WI38 (cell line): ENCODE measurements around the gene ALDH1A1.

ENCODE experiments used
- H3K4me3 ChIP-seq: 2 replicates; pipeline ENCODE4 v1.5.1; 2011; ENCODE audit warnings: low read depth, mild to moderate bottlenecking, control low read depth, low read length
- CTCF ChIP-seq: IDR thresholded peaks from 2 replicates; pipeline ENCODE4 v1.5.1; 2012; ENCODE audit warnings: low read depth, mild to moderate bottlenecking, control low read depth, low read length

Gene ALDH1A1

GRCh38 chr9:72903103-72903502, 49.8 kb downstream of the ALDH1A1 start:
- no peak for TF ChIP-seq CTCF
- H3K4me3 ChIP-seq: no peak overlapping the region

- no peak overlapping the region for H3K4me3 ChIP-seq
- no peak for TF ChIP-seq CTCF
Measured at GRCh38 chr9:72902268-72902667, 50.6 kb downstream of the ALDH1A1 start.

- H3K4me3 ChIP-seq: no peak overlapping the region
- no peak for TF ChIP-seq CTCF
Measured at GRCh38 chr9:72899734-72900477, 52.9 kb downstream of the ALDH1A1 start.

- TF ChIP-seq CTCF: no peak
- no peak overlapping the region for H3K4me3 ChIP-seq
Measured at GRCh38 chr9:72898784-72899733, 53.8 kb downstream of the ALDH1A1 start.

GRCh38 chr9:72898360-72898759, 54.5 kb downstream of the ALDH1A1 start:
- no peak for TF ChIP-seq CTCF
- no peak overlapping the region for H3K4me3 ChIP-seq

GRCh38 chr9:72897069-72897649, 55.7 kb downstream of the ALDH1A1 start:
- no peak overlapping the region for H3K4me3 ChIP-seq
- no peak for TF ChIP-seq CTCF
